ENCODE data around the gene NPIPA1.
"Not testable (repeated sequence)": the region's sequence is repeated elsewhere in the genome, so short reads cannot be mapped to it uniquely, and the experiment has no call there.

The NPIPA1 gene

DNA sequence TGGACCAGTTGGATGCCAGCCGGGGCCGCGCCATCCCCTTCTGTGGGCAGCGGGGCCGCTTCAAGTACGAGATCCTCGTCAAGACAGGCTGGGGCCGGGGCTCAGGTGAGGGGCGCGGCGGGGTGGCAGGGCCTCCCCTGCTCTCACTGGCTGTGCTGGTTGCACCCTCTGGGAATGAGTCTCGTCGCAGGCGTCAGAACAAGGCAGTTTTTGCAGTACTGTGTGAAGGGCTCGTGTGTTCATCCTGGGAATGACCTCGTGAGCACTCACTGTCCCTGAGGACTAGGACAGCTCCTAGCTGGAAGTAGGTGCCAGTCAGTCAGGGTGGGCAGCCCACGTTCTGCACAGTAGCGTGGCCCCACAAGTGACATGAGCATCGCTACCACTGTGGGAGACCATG, 6.3 kb upstream of the NPIPA1 start:
- DNase-seq = not testable (repeated sequence)

DNA sequence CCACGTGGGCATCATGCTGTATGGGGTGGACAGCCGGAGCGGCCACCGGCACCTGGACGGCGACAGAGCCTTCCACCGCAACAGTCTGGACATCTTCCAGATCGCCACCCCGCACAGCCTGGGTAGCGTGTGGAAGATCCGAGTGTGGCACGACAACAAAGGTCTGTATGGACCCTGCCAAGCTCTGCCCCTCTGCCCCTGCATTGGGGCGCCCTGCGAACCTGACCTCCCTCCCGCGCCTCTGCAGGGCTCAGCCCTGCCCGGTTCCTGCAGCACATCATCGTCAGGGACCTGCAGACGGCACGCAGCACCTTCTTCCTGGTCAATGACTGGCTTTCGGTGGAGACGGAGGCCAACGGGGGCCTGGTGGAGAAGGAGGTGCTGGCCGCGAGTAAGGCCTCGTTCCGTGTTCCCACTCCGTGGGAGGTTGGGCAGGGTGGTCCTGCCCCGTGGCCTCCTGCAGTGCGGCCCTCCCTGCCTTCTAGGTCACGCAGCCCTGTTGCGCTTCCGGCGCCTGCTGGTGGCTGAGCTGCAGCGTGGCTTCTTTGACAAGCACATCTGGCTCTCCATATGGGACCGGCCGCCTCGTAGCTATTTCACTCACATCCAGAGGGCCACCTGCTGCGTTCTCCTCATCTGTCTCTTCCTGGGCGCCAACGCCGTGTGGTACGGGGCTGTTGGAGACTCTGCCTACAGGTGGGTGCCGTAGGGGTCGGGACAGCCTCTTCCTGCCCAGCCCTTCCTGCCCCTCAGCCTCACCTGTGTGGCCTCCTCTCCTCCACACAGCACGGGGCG, 4.5 kb upstream of the NPIPA1 start:
- not testable (repeated sequence) for DNase-seq

DNA sequence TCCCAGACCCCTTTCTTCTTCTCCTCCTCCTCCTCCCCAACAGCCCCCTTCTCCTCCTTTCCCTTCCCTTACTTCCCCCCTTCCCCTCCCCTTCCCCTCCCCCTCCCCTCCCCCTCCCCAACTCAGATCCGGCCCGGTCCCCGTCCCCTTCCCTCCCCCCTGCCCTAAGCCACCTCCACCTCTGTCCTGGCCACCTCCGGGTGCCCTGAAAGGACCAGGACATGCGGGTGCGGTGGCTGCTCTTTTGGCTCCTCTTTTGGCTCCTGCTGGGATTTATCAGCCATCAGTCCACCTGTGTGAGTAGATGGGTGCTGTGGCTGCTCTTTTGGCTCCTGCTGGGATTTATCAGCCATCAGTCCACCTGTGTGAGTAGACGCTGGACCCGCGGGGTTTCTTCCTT, 751 bp downstream of the NPIPA1 start:
- not testable (repeated sequence) for DNase-seq

DNA sequence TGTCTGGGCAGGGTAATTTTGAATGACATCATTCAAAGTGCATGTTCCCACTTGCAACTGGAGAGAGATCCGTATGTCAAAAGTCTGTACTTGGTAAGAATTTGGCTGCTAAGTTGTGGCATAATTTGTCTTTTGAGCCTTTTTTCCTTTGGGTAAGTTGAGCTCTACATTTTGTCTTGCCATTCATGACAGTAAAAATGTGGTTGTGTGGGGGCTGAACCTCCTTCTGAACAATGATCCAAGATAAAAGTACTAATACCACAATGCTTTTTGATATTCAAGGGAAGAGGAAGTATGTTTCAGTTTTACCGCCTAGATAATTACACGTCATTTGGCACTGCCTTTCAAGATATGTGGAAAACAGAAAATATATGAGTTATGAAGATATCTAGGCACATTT, 5.4 kb downstream of the NPIPA1 start:
- not testable (repeated sequence) for DNase-seq

DNA sequence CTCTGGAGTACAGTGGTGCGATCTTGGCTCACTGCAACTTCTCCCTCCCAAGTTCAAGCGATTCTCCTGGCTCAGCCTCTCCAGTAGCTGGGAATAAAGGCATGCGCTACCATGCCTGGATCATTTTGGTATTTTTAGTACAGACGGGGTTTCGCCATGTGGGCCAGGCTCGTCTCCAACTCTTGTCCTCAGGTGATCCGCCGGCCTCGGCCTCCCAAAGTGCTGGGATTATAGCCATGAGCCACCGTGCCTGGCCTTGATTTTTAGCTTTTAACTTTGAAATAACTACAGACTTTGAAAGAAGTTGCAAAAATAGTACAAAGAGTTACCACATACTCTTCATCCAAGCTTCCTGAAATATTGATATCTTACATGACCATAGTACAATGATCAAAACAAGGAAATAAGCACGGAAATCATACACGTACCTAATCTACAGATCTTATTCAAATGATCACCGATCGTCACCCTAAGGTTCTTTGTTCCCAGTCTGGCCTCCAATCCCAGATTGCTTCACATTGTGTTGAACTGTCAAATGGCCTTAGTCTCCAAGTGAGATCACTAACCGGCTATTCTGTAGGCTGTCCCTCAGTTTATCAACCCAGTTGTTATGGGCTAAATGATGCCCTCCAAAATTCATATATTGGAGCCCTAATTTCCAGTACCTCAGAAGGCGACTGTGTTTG, 18.4 kb downstream of the NPIPA1 start:
- DNase-seq = no peak

DNA sequence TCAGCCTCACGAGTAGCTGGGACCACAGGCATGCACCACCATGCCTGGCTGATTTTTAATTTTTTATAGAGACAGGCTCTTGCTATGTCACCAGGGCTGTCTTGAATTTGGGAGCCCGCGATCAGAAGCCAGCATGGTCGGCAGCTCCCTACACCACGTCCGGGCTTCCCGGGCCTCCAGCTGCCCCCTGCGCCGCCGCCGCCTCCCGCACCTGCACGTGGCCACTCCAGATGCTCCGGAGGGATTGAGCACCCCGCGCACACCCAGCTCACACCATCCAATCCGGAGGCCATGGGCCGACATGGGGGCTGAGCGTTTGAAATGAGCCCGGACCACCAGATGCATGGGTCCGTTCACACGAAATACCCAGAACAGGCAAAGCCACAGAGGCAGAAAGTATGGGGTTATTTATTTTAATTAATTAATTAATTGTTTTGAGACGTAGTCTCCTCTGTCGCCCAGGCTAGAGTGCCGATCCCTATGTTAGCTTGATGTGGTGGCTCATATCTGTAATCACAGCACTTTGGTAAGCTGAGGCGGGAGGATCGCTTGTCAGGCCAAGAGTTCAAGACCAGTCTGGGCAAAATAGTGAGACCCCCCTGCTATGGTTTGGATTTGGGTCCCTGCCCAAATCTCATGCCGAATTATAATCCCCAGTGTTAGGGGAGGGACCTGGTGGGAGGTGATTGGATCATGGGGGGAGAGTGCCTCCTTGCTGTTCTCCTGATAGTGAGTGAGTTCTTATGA, 20.5 kb downstream of the NPIPA1 start:
- DNase-seq = no peak

DNA sequence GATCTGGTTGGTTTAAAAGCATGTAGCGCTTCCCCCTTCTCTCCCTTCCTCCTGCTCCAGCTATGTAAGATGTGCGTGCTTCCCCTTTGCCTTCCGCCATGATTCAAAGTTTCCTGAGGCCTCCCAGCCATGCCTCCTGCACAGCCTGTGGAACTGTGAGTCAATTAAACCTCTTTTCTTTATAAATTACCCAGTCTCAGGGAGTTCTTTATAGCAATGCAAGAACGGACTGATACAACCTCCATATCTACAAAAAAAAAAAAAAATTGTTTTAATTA, 21.0 kb downstream of the NPIPA1 start:
- DNase-seq = no peak

DNA sequence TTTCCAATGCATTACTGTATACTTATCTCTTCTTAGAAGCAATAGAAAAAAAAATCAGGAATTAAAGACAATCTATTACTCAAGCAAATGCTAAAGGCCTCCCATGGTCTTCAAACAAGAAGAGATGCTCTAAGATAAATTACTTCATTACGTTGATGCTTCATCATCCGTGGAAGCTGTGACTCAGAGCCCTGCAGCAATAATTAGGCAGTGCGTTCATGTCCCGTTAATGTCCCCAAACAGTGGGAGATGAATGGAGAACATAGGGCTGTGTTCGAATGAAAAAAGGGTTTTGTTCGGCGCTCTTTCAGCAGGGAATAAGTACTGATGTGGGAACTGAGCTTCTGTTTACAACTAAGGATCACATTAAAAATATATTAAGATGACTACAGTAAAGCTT, 21.7 kb downstream of the NPIPA1 start:
- DNase-seq = no peak

DNA sequence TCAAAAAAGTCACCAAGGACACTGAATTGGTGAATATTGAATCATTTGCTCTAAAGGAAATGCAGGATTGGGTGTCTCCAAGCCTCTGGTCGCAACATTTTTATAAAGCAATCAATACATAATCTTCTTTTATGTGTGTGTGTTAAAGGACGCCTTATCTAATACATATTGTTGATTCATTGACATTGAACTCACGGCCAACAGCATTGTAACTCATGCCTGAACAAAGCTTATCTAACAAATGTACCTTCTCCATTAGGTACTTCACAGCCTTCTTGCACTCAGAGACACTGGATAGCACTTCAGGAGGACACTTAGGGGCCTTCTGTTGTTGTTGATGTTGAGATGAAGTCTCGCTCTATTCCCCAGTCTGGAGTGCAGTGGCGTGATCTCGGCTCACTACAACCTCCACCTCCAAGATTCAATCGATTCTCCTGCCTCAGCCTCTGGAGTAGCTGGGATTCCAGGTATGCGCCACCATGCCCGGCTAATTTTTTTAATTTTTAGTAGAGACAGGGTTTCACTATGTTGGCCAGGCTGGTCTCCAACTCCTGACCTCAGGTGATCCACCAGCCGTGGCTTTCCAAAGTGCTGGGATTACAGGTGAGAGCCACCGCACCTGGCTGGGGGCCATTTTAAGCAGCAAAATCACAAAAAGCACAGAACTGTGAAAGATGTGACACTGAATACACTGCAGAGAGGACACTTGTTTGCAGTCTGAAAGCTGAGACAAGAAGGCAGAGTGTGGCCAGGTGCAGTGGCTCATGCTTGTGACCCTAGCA, 24.4 kb downstream of the NPIPA1 start:
- DNase-seq = no peak

DNA sequence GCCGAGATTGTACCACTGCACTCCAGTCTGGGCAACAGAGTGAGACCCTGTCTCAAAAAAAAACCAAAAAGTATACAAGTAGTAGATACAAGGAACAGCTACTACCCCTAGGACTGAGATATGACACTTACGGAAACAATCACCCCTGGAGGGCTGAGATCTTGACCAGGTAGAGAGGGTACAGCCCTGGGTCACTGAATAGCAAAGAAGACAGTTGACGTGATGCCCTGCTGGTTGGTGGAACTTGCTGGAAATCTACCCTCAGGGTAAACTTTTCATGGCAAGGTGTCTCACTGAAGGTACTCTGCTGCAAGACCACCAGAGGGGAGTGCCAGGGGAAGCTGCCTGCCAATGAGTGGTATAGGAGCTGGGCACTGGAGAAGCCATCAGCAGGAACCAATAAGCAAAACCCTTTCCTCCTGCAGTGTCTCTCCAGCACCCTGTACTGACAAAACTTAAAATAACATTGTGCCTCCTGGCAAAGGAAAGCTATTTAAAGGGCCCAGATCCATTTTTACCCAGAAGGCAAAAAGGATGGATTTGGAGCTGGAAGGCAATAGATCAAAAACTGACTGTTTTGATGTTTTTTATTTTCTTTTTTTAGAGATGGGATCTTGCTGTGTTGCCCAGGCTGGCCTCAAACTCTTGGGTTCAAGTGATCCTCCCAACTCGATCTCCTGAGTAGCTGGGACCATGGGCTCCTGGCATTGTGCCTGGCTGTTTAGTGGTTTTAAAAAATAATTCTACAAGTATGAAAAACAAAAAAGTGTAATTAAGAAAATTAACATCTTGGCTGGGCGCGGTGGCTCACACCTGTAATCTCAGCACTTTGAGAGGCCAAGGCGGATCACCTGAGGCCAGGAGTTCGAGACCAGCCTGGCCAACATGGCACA, 26.3 kb downstream of the NPIPA1 start:
- DNase-seq = no peak

DNA sequence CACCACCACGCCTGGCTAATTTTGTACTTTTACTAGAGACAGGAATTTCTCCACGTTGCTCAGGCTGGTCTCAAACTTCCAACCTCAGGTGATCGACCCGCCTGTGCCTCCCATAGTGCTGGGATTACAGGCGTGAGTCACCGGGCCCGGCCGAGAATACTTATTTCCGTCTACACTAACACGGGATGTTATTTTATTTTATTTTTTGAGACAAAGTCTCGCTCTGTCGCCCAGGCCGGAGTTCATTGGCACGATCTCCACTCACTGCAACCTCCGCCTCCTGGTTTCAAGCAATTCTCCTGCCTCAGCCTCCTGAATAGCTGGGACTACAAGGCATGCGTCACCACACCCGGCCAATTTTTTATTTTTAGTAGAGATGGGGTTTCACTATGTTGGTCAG, 28.1 kb downstream of the NPIPA1 start:
- DNase-seq = no peak

DNA sequence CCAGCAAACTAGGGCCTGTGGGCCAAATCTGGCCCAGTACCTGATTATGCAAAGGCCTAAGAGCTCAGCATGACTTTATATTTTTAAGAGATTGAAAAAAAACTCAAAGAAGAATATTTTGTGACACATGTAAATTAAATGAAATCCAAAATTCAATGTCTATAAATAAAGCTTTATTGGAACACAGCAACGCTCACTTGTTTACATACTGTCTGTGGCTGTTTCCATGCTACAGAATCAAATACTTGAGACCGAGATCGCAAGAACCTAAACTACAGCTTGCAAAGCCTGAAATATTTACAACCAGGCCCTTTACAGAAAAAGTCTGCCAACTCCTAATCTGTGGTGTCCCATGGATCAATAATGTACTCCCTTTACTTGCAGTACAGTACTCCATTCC, 32.6 kb downstream of the NPIPA1 start:
- not testable (repeated sequence) for DNase-seq

DNA sequence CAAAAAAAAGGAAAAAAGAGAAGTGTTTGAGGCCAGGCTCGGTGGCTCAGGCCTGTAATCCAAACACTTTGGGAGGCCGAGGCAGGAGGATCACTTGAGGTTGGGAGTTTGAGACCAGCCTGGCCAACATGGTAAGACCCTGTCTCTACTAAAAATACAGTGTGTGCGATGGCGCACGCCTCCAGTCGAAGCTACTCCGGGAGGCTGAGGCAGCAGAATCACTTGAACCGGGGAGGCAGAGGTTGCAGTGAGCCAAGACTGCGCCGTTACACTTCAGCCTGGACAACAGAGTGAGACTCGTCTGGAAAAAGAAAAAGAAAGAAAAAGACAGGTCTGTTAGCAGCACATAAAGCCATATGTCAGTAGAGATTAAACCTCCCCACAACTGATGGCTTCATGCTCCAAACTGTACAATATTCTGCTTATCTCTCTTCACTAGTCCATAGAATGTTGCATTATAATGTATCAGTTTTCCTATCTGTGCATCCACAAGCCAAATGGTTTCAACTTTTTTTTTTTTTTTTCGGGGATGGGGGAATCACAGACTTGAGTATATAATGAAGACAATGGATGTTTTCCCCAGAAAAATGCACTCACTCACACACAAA, 34.5 kb downstream of the NPIPA1 start:
- not testable (repeated sequence) for DNase-seq

DNA sequence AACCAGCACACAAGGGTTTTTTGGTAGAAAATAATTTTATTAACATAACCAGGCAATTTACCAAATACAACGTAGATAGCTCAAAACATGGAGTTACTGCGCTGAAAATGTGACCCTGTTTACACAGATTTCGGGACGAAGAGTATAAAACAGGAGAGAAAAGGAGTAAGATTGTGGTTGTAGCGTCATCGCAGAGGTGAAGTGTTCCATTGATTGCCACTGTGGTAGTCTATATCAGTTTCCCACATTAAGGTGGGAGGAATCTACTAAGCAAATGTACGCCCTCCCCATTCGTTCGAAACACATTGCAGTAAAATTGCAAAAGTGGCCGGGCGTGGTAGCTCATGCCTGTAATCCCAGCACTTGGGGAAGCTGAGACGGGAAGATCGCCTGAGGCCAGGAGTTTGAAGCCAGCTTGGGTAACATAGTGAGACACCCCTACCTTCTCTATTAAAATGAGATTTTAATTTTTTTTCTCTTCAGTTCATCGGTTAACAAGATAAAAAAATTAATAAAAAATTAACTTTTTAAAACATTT, 36.6 kb downstream of the NPIPA1 start:
- not testable (repeated sequence) for DNase-seq

DNA sequence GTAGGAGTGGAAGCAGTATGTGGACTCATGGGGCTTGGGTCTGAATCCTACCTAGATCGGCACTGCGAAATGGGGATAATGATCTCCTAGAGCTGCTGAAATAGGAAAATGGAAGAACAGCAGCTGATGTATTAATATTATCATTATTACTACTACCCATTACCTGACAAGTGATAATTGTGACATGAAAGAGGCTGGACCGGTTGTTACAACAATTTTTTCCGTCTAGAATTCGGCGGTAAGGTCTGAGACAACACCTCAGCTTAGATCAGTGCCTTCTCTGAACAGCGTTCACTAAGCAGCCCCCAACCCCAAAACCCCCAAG, 37.0 kb downstream of the NPIPA1 start:
- peak; percentile 51 for DNase-seq

DNA sequence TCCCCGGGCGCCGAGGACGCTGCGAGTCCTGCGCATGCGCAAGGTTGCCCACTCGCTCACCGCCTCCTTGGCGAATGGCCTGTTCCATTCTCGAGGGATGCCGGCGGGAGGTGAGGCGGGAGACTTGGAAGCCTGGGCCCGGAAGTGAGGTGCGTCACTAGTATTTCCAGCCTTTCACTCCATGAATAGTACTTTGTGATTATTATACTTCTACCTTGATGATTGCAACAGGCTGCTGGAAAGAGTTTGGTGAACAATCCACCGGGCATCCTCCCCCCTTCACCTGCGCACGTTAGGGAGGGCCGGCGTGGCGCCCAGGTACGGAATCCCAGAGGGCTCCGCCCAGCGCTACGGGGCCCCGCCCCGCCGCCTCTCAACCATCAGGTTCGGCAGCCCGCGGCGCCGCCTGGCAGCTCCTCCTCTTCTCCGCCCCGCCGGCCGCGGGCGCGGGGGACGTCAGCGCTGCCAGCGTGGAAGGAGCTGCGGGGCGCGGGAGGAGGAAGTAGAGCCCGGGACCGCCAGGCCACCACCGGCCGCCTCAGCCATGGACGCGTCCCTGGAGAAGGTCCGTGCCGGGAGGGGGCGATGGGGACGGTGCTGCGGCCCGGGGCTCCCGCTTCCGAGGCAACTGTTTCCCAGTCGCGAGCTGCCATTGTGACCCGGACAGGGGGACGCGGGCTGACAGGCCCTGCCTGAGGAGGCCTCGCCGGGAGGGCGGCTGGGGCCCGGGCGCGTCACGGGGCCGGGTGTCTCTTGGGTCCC, 37.6 kb downstream of the NPIPA1 start, which contains the start of gene PDXDC1:
Gene PDXDC1, plus strand, starts transcription at position 371 of the 762 bp plus-strand sequence. Its CDS starts 174 bp downstream, at position 545.
- peak; percentile 87 for DNase-seq

DNA sequence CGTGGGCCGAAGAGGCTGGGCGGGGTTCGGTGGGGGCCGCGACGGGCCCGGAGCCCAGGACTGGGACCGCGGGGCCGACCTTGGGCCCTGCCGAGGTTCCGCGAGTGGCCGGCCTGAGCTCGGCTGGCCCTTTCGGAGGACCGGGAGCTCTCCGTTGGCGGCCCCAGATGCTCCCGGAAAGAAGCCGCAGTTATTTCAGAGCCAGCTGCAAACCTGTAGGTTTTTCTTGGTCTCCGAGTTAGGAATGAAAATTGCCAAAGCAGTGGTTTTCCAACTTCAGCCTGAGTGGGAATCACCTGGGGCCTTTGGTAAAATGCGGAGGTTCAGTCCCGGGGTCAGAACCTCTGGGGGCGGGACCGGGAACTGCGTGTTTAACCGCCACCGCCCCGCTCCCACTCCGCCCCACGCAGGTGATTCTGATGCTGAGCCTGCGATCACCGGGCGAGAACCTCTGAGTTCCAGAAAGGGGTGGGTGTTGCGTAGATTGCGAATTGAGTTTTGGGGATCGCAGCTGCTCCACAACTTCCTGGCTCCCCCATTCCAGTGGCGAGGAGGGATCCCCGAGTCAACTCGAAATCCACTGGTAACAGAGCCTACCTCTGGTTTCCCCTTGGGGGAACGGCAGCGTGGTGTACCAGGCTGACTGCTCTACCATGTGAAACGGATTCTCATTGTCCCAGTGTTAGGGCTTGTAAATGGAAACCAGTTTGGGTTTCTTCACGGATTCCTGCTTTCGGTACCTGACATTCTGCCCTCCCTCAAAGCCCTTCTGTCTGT, 38.4 kb downstream of the NPIPA1 start:
- not testable (repeated sequence) for DNase-seq

DNA sequence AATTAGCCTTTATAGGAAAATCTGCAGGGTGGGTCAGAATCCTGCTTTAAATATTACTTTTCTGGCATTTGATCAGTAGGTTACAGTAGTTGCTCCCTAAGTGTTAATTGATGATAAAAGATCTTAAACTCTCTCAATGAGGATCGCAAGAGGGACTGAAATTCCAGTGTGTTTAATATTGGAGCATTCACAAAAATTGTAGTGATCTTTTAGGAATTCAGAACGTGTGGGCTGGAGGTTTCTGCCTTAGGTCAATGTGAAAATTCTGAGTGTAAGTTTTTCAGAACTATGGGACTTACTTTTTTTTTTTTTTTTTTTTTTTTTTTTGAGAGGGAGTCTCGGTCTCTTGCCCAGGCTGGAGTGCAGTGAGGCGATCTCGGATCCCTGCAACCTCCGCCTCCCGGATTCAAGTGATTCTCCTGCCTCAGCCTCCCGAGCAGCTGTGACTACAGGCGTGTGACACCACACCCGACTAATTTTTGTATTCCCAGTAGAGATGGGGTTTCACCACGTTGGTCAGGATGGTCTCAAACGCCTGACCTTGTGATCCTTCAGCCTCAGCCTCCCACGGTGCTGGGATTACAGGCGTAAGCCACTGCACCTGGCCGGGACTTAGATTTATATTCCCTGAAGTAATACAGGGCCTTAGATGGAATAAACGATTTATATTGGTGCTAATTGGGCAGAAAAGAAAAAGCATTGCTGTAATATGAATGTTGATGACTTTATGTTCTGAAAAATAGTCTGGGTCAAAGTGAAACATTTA, 39.9 kb downstream of the NPIPA1 start:
- not testable (repeated sequence) for DNase-seq

DNA sequence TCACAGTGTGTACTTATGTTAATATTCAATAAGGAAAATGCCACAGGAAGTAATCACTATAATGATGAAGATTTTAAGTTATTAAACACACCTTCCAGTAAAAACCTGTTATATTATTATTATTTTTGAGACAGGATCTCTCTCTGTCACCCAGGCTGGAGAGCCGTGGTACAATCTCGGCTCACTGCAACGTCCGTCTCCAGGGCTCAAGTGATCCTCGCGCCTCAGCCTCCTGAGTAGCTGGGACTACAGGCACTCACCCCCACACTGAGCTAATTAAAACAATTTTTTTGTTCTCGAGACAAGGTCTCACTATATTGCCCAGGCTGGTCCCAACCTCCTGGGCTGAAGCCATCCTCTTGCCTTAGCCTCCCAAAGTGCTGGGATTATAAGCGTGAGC, 41.0 kb downstream of the NPIPA1 start:
- DNase-seq = not testable (repeated sequence)

Measured in fibroblast of upper back skin (primary cell).